Psoas muscle (tissue), 8 donors: Measurements from ENCODE around the gene RUFY4. TPM values are rescaled to one million over a fixed set of nuclear protein-coding genes. Genes with fewer than 3 reads are reported as not detected.

ENCODE experiments used
- ATAC-seq, 4 donors: fragments of 200-7000 bp; cut with Tn5 transposase; one replicate each; pipeline ENCODE4 v1.9.1; 2020; ENCODE audit warnings: moderate library complexity in 3 of 4, mild to moderate bottlenecking in 2 of 4
- DNase-seq, 2 donors: peaks; one replicate each; pipeline ENCODE4 v3.0.0-alpha.2; 2020
- H3K27ac ChIP-seq: fragments of 200-600 bp; one replicate; pipeline ENCODE4 v1.8.0; 2022
- H3K27me3 ChIP-seq, 3 donors: fragments of 200-600 bp in 1 of 3; one replicate each; pipeline versions ENCODE4 v1.6.1 to v1.8.0; 2013 to 2022; ENCODE audit warnings: low read length in 2 of 3, mild to moderate bottlenecking in 2 of 3, moderate library complexity in 1 of 3; ENCODE audit not compliant: insufficient read depth in 3 of 3
- H3K36me3 ChIP-seq, 2 donors: fragments of 200-600 bp in 1 of 2; one replicate each; pipeline versions ENCODE4 v1.6.1 to v1.8.0; 2013 to 2022; ENCODE audit warnings: low read depth in 1 of 2, mild to moderate bottlenecking in 1 of 2, moderate library complexity in 1 of 2; ENCODE audit not compliant: insufficient read depth in 1 of 2
- H3K4me1 ChIP-seq: fragments of 200-600 bp; one replicate; pipeline ENCODE4 v1.8.0; 2022
- H3K4me3 ChIP-seq: fragments of 200-600 bp; one replicate; pipeline ENCODE4 v1.8.0; 2022; ENCODE audit warnings: mild to moderate bottlenecking
- H3K9me3 ChIP-seq: fragments of 200-600 bp; one replicate; pipeline ENCODE4 v1.8.0; 2022
- CTCF ChIP-seq: fragments of 200-600 bp; IDR thresholded peaks from one replicate; pipeline ENCODE4 v1.8.0; 2022; ENCODE audit warnings: antibody characterized with exemption
- WGBS, 3 donors: extraction: QIAGEN DNeasy Blood & Tissue Kit; methylation state at CpG; one replicate each; pipeline versions ENCODE4 v1.1.6 to v1.1.7; 2013; 5-methylcytosine and 5-hydroxymethylcytosine counted together
- intact Hi-C, 2 donors: fragments of 100-400 bp; cut with DNase I; formaldehyde crosslinking; loops; one replicate each; pipeline versions ENCODE4 v1.11.0 to v1.14.2; 2022
- polyA plus RNA-seq, 3 donors: library from polyadenylated mRNA; stranded (reverse); fragments of 200-250 nt; gene quantifications; one replicate each; pipeline ENCODE4 v1.2.3, GENCODE V29; 2013
- total RNA-seq, 4 donors: library from RNA; stranded (reverse); fragmentation: NEBNext Ultra II Directional in 2 of 4; extraction: Animal tissue kit (Norgen Biotek cat#: 25700) in 2 of 4; gene quantifications; one replicate each; pipeline versions ENCODE4 v1.2.1 to v1.2.4, GENCODE V29; 2021 to 2023
- donor health status: healthy with polysubstance abuse.
- donor health status: DM: no; HTN: no; CAD: no; lungs with moderate emphysema.
- donor health status: Bipolar disorder and iron deficiency.
- donor health status: healthy.
- donor health status: DM: yes; HTN: yes; CAD: no.
- donor health status: DM: no; HTN: no; CAD: no.
- donor health status: DM: no; HTN: no; CAD: no.
- donor health status: DM: yes; HTN: yes; CAD: no.

The RUFY4 gene
- total and polyA plus RNA-seq, 7 donors: 0.01 to 0.03 TPM; not detected in 5

DNA sequence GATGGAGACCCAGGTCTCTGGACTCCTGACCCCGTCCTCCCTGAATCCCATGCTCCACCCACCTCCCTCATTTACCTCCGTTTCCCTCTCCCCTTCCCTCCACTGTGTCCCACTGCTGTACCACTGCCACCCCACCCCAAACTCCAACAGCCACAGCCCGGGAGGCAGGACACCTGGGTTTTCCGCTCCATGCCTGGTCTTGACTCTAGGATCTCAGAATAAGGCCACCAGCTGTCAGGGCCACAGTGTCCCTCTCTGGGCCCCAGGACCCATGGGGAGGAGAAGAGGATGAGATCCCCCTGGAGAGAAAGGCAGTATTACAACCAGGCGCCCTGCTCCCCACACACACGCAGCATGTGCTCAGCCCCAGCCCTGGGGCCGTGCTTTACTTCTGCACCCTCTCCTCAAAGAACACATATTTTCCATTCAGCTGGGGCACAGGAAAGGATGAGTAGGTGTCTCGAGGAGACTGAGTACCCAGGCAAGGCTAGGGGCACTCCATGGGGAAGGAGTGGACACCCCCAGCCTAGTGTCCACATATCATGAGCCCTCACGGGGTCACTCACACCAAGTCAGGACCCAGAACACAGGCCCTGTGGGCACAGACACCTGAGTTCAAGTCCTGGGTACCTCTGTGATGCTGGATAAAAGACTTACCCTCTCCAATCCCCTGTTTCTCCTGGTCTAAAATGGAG is 700 bp downstream of the RUFY4 start:
- no peaks in the 10 kb centered on the region for H3K9me3 ChIP-seq
- intact Hi-C loops: loop anchor here (5.0 kb wide), 2 partner anchors 72 to 282 kb away; no protein-coding TSS in a partner anchor
- no peak for ATAC-seq
- no peak overlapping the region for H3K27ac ChIP-seq
- H3K27me3 ChIP-seq: peaks cover 0 to 7% (median 3%) of the 10 kb centered on the region in 3 donors
- DNase-seq: no peak
- TF ChIP-seq CTCF: no peak
- no peaks in the 10 kb centered on the region for H3K4me1 ChIP-seq
- WGBS, 3 donors: 74 to 84% (median 76%) methylated on average over 9 of the region's 9 CpGs
- H3K36me3 ChIP-seq: no peaks in the 10 kb centered on the region
- no peak overlapping the region for H3K4me3 ChIP-seq

DNA sequence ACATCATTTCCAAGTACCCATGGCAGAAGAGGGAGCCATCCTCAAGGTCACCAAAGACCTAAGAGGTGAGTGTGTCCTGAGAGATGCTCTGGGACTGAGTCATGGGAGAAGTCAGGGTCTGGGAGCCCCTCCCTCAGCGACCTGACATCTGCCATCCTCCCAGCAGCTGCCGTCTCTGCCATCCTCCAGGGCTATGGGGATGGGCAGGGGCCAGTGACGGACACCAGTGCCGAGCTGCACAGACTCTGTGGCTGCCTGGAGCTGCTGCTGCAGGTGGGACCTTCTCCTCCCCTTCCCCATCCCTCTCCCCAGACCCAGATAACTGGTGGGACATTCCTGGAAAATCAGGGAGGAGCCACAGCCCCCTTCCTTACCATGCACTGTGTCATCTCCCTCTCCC is 1.5 kb downstream of the RUFY4 start:
- Histone ChIP-seq H3K27ac (no peak overlapping the region), H3K9me3 (no peaks in the 10 kb centered on the region)
- no peak for ATAC-seq

DNA sequence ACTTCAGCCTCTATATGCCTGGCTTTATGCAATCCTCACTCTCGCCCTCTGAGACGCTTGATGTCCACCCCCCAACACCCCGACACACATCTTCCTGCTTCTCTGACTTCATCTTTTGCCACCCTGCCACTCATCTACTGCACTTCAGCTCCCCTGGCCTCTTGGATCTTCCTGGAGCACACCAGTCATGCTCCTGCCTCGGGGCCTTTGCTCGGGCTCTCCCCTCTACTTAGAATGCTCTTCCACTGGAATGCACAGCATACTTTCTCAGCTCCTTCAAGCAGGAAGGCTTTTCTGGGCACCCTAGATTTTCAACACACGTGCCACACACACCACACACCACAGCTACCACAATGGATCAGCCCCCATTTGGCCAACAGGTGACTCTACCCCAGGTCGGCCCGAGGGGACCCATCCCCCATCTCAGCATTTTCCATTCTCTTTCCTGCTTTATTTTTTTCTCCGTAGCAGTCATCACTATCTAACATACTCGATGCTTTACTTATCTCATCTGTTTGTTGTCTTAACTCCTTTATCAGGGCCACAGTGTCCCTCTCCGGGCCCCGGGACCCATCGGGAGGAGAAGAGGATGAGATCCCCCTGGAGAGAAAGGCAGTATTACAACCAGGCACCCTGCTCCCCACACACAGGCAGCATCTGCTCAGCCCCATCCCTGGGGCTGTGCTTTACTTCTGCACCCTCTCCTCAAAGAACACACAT is 2.3 kb downstream of the RUFY4 start:
- DNase-seq: no peak
- Histone ChIP-seq H3K27ac (no peak overlapping the region), H3K4me3 (no peak overlapping the region), H3K9me3 (no peaks in the 10 kb centered on the region), H3K4me1 (no peaks in the 10 kb centered on the region), H3K27me3 (peaks cover 0 to 7% (median 0%) of the 10 kb centered on the region in 3 donors), H3K36me3 (no peaks in the 10 kb centered on the region)
- WGBS, 3 donors: 87 to 88% (median 88%) methylated on average over 13 of the region's 13 CpGs
- intact Hi-C loops: no loop called here
- no peak for ATAC-seq
- no peak for TF ChIP-seq CTCF

More for the DNA sequence above, 1.5 kb downstream of the RUFY4 start:
- 71 to 76% (median 74%) methylated on average over 4 of the region's 4 CpGs for WGBS, 3 donors
- Histone ChIP-seq H3K4me3 (no peak overlapping the region), H3K4me1 (no peaks in the 10 kb centered on the region), H3K27me3 (peaks cover 0 to 7% (median 0%) of the 10 kb centered on the region in 3 donors), H3K36me3 (no peaks in the 10 kb centered on the region)
- intact Hi-C loops: no loop called here
- TF ChIP-seq CTCF: no peak
- no peak for DNase-seq

DNA sequence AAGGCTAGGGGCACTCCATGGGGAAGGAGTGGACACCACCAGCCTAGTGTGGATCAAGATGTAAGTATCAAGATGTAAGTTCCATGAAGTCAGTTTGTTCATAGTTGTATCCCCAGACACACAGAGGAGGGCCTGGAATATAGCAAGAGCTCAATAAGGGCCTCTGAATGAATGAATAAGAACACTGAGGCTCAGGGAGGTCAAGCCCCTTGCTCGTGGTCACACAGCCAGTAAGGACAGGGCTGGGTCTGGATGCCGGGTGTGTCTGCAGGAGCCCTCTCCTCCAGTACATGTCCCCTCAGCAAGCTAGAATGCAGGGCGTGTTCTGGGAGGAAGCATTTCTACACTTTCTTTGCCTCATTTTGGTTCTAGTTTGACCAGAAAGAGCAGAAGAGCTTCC is 2.9 kb downstream of the RUFY4 start:
- H3K9me3 ChIP-seq: no peaks in the 10 kb centered on the region
- no peaks in the 10 kb centered on the region for H3K36me3 ChIP-seq
- 84 to 94% (median 86%) methylated on average over 3 of the region's 3 CpGs for WGBS, 3 donors
- DNase-seq (no peak), ATAC-seq (no peak)
- no peak overlapping the region for H3K4me3 ChIP-seq
- no peak for TF ChIP-seq CTCF
- intact Hi-C loops: no loop called here
- no peaks in the 10 kb centered on the region for H3K4me1 ChIP-seq
- peaks cover 0 to 7% (median 0%) of the 10 kb centered on the region in 3 donors for H3K27me3 ChIP-seq
- no peak overlapping the region for H3K27ac ChIP-seq
